Dedifferentiated amniotic fluid mesenchymal stem cell (primary cell): ENCODE data around the gene FER.
"Not testable (repeated sequence)": the region's sequence is repeated elsewhere in the genome, so short reads cannot be mapped to it uniquely, and the experiment has no call there.

Experiments used
- DNase-seq: peaks from one replicate; pipeline ENCODE4 v3.0.0-alpha.2; 2016; ENCODE audit errors: extremely low spot score

Gene FER

DNA sequence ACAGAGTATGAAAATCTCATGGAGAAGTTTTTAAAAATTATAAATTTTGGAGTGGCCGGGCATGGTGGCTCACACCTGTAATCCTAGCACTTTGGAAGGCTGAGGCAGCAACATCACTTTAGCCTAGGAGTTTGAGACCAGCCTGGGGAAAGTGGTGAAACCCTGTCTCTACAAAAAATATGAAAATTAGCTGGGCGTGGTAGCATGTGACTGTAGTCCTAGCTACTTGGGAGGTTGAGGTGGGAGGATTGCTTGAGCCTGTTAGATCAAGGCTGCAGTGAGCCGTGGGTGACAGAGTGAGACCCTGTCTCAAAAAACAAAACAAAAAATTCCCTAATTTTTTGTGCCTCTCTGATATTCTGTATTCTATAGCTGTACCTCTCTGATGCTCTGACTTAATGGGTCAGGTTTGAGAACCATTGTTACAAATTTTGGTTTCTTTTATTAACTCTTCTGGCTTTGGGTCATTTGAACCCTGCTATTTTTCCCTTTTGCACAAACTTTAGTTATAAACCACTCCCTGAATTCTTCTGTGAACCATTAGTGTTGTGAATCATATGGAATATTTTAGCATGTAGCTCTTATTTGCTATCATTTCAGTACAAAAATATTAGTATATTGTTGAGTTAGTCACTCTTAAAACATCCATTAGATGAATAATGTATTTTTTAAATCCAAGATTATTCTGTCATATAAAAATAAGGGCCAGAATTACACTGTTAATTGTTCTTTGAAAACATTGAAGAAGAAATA lies 51.0 kb downstream of the FER start:
- DNase-seq: no peak

DNA sequence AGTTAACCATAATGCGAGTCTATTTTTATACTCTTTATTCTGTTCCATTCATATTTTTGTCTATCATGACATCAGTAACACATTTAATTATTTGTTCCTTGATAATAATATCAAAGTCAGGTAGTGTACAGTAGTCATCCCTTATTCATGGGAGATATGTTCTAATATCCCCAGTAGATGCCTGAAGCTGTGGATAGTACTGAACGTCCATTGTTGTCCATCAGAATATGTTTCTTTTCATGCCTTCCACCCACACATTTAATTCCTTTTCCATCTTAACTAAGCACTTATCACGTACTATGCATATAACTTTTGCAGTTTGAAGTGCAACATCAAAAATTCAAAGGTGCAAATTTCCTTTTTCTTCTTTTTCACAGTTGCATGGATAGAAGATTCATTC lies 53.6 kb downstream of the FER start:
- no peak for DNase-seq

DNA sequence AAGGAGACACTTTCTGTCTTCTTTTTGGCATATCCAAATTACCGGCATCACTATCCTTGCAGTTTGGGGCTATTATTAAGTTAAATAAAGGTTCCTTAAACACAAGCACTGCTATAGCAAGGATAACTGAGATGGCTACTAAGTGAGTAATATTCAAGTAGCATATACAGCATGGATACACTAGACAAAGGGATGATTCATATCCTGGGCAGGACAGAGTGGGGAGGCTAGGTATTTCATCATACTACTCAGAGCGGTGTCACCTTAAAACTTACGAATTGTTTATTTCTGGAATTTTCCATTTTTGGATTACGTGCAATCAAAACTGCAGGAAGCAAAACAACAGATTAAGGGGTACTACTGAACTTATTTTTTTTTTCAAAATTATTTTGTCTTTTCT lies 54.1 kb downstream of the FER start:
- peak; percentile 83 for DNase-seq

DNA sequence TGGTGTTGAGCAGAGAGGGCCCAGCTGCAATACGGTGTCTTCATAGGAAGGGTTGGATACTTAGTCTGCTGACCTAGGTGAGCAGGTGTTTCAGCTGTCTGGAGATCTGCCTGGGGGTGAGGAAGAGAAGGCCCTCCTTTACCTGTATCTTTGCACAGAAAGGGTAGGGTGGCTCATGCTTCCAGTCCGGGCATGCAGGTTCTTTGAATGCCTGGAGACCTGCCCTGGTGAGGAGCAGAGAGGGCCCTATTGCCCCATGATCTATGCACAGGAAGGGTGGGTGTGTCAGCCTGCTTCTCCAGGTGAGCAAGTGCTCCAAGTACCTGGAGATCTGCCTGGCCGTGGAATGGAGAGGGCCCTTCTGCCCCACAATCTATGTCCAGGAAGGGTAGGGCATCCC lies 63.0 kb downstream of the FER start:
- no peak for DNase-seq

DNA sequence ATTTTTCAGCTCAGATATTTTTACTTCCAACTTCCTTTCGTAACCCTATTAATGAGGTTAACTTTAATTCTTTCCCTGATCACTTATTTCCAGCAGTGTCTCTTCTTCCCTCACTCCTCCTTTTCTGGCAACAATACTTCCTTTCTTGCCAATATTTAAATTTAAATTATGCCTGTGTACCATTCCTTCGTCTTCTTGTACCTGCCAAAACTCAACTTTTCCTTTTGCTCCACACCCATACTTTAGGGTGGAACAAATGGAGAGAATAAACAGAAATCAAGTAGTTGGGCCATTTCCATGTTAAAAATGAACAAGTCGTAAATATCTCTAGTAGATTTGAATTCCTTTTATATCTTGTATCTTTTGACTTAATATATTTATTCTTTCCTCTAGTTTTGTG lies 66.0 kb downstream of the FER start:
- no peak for DNase-seq

DNA sequence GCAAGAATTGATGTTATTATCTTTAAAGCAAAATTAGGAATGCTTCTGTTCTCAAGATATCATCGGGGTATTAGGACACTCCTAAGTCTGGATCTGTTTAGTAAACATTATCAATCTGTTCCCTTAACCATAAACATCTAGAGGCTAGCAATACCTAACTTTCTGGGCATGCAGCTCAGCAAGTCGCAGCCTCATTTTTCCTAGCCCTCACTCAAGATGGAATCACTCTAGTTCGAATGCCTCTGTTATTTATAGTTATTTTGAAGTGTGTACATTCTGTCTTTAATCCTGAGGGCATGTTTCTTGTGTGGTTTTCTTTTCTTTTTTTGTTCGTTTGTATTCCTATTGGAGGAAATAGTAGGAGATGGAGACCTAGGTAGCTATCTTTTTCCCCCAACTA lies 66.9 kb downstream of the FER start:
- DNase-seq: no peak

DNA sequence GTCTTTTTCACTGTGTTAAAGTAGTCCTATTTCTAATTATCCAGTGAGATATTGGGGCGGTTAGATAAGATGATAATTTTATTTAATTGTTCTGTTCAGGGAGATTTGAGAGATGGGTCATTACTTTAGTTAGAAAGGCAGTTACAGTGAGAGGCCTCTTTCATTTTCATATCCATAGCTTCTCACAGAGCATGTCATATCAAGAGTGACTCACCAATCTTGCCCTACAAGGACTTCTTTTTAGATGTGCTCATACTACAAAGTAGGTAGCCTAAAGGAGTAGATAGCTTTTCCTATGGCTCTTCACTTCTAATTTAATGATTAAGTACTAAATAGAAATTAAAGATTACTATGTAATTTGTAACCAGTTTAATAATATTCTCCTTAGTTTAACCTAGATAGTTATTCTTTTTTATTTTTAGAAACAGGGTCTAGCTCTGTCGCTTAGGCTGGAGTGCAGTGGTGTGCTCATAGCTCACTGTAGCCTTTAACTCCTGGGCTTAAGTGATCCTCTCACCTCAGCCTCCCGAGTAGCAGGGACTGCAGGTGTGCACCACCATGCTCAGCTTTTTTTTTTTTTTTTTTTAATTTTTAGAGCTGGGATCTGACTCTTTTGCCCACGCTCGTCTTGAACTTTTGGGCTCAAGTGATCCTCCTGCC lies 71.0 kb downstream of the FER start:
- no peak for DNase-seq

DNA sequence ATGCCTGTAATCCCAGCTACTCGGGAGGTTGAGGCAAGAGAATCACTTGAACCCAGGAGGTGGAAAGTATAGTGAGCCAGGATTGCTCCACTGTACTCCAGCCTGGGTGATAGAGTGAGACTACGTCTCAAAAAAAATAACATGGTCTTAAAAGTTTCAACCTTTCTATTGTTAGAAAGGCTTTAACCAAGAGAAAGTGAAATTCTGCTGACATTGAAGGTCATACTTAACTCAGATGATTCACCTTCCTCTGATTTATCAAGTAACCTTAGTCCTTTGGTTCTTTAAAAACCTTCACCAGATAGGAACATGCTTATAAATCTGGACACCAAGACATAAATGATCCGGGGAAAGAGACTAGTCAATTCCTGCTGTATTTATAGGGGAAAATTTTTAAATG lies 73.3 kb downstream of the FER start:
- DNase-seq: no peak

DNA sequence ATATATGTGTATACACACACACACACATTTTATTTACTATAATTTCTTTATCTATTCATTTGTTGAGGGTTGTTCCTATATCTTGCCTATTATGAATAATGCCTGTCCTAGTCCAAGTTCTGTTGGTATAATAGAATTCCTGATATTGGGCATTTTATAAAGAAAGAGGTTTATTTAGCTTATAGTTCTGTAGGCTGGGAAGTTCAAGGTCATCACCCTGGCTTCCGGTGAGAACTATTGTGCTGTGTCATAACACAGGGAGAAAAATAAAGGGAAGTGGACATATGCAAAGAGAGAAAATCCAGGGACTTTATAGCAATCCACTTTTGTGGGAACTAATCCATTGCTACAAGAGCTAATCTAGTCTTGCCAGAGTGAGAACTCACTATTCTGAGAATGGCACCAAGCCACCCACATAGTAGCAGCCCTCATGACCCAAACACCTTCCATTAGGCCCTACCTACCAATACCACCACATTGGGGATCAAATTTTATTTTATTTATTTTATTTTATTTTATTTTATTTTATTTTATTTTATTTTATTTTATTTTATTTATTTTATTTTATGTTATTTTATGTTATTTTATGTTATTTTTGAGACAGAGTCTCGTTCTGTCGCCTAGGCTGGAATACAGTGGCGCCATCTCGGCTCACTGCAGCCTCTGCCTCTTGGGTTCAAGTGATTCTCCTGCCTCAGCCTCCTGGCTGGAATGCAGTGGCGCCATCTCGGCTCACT lies 74.7 kb downstream of the FER start:
- no peak for DNase-seq

DNA sequence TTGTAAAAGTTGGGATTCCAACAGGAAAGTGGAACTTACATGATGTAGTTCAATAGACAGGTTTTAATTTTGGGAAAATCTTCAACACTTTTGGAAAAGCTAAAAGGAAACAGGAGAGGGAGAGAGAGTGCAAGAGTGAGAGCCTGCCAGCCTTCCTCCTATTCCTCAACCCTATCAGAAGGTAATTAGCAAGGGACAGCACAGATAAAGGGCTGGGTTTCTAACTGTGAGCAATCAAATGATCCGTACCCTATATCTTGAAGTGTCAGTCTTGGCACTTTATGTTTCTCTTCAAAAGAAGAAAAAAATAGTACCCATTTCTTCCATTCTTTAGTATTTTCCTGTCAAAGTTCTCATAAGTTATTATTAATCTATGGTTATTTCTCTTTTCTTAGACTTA lies 79.4 kb downstream of the FER start:
- no peak for DNase-seq

DNA sequence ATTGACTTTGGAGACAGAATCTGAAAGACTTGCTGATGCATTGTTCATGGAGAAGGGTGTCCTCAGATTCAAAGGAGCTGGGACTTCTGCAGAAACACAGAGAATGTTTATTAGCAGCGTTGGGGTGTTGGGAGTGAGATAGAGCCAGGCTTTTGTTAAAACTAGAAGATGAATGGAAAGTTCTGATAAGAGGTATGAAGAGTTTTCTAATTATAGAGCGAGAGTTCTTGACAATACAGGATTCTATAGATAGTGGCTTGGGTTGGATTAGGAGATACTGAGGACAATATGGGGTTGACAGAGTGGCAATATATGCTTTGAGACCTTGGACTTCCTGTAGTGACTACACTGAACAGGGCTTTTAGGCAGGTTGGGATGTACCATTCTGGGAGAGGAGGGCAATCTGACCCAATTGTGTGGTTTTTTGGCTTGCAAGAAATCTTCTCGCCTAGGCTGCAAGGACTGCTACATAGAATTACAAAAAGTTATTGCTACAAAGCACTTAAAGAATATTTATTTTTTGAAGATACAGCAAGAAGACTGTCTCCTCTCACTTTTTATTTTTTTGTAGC lies 83.1 kb downstream of the FER start:
- no peak for DNase-seq

DNA sequence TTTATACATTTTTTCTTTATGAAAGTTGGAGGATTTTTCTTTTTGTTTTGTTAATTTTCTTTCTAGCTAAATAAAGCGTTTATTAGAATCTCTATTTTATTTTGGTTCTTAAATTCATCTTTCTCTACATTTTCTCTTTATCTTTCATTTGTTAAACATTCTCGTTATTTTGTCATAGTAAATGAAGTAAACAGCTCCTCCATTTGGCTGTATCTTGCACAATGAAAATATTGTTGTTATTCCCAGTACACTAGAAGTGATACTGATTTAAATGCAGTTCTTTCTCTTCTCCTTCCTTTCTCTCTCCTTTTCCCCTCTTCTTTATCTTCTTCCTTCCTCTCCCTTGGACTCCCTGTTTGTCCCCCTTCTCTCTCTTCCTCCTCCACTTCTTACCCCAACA lies 88.8 kb downstream of the FER start:
- DNase-seq: no peak

DNA sequence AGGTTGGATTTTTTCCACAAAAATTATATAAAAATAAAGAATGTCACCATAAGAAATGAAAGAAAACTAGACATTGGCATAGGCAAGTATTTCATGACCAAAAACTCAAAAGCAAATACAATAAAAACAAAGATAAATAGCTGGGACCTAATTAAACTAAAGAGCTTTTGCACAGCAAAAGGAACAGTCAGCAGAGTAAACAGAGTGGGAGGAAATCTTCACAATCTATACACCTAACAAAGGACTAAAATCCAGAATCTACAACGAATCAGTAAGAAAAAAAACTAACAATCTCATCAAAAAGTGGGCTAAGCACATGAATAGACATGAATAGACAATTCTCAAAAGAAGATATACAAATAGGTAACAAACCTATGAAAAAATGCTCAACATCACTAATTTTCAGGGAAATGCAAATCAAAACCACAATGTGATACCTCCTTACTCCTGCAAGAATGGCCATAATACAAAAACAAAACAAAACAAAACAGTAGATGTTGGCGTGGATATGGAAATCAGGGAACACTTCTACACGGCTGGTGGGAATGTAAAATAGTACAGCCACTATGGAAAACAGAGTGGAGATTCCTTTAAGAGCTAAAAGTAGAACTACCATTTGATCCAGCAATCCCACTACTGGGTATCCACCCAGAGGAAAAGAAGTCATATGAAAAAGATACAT lies 94.7 kb downstream of the FER start:
- not testable (repeated sequence) for DNase-seq

DNA sequence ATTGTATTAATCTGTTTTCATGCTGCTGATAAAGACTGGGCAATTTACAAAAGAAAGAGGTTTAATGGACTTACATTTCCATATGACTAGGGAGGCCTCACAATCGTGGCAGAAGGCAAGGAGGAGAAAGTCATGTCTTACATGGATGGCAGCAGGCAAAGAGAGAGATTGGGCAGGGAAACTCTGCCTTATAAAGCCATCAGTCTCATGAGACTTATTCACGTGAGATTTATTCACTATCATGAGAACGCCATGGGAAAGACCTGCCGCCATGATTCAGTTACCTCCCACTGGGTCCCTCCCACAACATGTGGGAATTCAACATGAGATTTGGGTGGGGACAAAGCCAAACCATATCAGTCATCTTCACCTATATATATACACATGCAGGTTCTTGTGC lies 103.4 kb downstream of the FER start:
- DNase-seq: not testable (repeated sequence)

DNA sequence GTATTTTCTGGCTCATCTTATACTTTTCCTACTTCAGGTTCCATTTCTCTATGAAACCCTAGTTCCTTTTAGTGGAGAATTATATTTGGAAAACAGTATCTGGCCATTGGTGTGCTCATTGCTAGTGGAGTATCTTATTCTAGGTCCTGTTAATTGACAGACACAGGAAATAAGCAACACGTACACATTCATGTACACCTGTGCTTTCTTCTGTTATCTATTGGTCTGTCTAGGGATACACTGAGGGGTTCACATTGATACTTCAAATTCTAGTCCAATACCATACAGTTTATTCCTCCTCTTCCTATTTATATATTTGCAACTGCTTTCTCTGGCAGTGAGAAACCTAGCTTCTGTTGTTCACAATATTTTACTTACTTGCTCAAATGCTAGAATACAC lies 110.2 kb downstream of the FER start:
- DNase-seq: no peak

DNA sequence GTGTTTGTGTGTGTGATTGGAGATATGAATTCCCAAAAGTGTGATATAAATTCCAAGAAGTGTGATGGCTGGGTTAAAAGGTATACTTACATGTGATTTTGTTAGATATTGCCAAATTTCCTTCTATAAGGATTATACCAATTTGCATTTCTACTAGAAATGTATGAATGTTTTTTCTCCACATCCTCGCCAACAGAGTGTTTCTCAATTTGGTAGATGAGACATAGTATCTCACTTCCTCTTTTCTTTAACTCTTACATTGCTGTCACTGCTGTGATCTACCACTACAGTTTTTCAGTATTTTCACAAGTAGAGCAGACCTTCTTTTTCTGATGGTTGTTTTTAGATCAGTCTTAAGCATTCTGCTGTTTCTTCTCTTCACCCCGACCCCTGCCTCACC lies 111.3 kb downstream of the FER start:
- DNase-seq: no peak

DNA sequence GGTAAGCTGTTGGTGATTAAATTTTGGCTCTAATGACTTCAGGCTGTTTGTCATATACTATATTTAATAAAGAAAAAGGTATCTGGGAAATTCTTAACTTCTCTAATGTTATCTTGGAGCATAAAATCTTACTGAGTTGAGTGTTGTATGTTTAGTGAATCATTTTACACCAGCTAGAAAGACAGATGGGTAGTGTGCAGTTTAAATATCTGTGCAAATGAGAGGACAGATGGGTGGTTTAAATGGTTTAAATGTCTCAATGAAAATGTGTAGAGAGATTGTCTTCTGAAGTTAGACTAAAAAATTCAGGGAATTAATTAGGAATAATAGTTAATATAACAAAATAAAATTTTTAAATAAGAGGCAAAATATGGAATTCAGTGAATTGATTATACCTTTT lies 114.5 kb downstream of the FER start:
- DNase-seq: no peak

DNA sequence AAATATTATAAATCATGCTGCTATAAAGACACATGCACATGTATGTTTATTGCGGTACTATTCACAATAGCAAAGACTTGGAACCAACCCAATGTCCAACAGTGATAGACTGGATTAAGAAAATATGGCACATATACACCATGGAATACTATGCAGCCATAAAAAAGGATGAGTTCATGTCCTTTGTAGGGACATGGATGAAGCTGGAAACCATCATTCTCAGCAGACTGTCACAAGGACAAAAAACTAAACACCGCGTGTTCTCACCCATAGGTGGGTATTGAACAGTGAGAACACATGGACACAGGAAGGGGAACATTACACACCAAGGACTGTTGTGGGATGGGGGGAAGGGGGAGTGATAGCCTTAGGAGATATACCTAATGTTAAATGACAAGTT lies 118.4 kb downstream of the FER start:
- DNase-seq: not testable (repeated sequence)

DNA sequence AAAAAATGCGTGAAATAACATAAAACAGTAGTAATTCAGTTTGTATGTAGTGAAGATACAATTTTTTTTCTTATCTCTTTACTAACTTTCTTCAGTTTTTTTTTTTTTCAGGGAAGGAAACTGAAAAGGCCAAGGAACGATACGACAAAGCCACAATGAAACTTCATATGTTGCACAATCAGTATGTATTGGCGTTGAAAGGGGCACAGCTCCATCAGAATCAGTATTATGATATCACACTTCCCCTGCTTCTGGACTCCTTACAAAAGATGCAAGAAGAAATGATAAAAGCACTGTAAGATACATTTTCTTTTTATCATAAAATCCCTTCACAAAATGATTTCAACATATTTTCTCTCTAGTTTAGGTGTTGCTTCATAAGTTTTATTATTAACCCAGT lies 120.0 kb downstream of the FER start:
- no peak for DNase-seq

DNA sequence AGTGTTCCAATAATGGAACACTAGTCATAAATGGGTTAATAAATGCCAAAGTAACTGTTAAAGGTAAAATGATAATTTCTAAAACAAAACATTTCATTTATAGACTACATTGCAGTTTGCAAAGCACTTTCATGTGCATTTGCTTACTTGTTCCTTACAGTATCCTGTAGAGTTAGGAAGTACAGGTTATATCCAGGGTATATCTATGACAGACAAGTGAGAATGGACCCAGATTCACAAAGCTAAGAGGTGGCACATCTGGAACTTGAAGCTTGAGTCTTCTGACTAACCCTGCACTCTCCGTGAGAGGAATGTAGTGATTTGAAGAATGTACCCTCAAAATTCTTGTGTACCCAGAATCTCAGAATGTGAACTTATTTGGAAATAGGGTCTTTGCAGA lies 121.4 kb downstream of the FER start:
- DNase-seq: no peak

DNA sequence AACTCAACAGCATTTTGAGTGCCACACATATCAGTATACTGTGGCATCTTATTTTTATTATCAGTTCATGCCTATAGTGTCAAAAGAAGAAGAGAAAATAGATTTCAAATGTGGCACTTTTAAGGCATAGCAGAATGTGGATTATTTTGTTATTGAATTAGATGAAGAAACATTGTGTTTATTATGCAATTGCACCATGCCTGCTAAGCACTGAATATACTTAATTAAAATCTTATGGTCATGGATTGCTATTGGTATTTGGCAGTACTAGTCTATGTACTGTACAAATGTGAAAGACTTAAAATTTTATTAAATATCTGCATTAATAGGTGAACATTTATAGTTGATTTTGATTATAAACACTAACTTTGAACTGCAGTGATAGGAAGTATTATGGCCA lies 128.8 kb downstream of the FER start:
- no peak for DNase-seq

DNA sequence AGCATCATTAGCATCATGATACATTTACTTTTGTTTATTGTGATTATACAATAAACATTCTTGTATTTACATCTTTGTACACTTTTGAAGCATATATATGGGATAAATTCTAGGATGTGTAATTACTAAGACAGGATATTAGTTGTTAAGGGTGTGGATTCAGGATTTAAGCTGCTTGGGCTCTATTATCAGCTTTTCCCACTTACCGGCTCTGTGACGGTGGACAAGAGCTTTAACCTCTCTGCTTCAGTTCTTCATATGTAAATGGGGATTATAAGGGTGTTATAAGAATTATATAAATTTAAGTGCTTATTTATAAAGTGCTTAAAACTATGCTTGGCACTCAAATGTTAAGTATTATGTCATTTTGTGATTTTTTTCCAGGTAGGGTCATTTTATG lies 131.1 kb downstream of the FER start:
- DNase-seq: no peak
